GM18858 (cell line): ENCODE measurements around the gene STK39.
A peak's percentile ranks its signal among the peaks of the same experiment; 100 is the strongest.

ENCODE experiments used
- ATAC-seq: cut with Tn5 transposase; IDR thresholded peaks from one replicate; pipeline ENCODE4 v1.9.1; 2021; ENCODE audit not compliant: unreplicated experiment

The STK39 gene

GRCh38 chr2:168021800-168022587 is 225.4 kb downstream of the STK39 start:
- ATAC-seq: no peak

DNA sequence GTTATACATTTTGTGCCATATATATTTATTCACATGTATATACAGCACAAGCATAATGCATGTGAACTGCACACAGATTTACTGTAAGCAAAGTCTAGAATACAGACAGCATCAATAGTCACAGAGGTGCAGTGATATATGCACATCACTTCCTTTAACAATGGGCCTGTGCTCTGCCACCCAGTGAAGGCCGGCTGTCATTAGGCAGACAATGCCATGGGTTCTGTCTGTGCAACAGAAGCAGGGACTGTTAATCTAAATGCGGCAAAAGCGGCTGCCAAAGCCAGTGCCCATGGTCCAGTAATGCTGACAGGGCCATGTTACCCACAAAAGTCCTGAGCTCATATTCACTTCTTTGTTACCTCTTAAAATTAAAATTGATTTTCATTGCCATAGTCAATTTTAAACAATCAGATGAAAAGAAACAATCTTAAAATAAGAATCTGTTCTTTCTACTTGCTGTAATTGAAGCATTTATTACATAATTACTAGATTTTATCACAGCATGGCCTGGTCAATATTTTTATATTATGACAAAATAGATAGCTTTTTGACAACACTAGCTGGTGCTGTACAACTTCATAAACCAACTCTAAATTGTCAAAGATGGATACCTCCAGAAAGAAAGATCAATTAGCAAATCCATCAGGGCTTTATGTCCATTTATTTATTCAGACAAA is 232.0 kb downstream of the STK39 start:
- ATAC-seq: no peak

DNA sequence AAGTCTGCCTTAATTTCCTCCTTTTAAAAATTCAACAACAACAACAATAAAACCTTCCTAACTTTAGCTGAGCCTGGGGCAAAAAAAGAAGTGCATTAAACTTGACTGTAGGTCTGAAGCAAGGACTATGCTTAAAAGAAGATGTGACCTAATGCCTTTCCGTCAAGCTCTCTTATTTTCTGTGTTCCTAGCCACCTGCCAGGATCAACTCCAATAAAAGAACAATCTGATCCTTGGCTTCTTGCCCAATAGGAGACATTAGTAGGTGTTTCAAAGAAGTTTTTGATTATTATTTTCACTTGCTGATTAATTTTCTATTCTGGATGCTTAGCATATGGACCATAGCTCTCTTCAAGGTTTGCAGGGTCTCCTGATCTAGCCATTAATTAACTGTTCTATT is 237.5 kb downstream of the STK39 start:
- no peak for ATAC-seq

DNA sequence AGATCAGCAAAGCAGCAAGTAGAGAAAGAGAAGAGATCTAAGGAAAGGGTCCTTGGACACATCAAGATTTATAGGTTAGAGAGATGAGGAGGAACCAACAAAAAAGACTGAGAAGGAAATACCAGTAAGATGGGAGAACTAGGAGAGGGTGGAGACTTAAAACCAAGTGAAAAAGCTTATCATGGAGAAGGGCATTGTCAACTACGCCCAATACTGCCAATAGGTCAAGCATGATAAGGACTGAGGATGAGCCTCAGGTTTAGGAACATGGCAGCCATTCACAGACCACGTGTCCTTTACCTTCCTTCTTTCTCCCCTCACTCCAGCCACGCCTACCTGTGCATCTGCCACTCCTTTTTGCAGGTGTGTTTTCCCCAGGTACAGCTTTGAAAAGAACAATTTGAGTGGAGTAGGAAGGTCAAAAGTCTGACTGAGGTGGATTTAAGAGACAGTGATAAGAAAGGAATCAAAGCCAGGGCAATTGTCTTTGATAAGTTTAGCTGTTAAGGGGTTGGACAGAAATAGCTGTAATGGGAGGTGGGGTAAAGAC is 238.7 kb downstream of the STK39 start:
- ATAC-seq: no peak

DNA sequence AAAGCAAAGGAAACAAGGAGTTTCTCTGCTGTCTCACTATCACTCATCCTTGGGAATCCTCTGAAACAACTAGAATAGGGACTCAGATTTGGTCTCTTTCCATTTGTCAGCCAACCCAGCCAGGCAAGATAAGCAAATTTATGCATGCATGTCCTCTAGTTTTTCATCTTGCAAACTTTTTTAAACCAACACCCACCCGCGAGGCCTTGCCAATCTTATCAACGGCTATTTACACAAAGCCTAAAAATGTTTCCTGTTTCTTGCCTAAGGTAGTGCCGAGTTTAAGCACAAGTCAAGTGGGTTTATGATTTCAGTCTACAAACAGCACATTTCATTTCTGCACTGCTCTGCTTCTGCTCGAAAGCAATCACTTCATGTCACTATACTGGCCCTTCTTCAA is 240.9 kb downstream of the STK39 start:
- no peak for ATAC-seq

GRCh38 chr2:168005586-168005985 is 241.8 kb downstream of the STK39 start:
- no peak for ATAC-seq

DNA sequence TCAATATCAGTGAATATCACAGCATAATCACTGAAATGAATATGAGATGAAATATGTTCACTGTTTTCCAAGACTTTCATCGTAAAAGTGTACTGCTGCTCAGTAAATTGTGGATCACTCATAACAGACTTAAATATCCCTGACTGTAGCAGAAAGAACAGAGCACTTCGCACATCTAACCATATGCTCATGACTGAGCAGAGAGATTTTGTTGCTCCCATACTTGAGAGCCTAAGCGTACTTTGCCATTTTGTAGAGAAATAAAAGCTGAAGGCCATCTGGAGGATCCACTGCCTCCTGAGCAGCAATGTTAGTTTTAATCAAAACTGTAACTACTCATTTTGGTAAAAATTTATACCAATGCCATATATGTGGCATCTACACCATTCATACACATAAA is 243.5 kb downstream of the STK39 start:
- no peak for ATAC-seq

DNA sequence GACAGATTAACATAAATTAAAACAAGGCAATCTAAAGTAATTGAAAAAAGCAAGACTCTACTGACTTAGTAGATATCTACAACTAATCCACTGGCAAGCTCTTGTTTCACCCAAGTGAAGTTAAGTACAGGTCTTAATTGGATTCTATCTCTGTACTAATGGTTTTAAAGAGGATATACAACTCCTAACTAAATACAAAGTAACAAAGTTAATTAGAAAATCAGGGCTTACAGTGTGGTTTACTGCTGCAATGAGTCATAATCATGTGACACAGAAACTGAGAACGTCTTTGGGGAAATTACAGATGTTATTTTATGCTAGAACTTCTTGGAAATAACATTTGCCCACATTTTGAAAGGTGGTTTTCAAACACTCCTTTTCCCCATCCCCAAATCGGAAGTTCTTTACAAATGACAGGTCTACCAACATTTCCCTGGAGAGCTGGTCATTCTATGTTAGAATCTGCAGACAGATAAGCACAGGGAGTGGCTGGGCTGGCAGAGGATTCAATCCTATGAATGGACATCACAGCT is 245.3 kb downstream of the STK39 start:
- peak; percentile 44 for ATAC-seq

GRCh38 chr2:167992278-167992677 is 255.1 kb downstream of the STK39 start:
- no peak for ATAC-seq

DNA sequence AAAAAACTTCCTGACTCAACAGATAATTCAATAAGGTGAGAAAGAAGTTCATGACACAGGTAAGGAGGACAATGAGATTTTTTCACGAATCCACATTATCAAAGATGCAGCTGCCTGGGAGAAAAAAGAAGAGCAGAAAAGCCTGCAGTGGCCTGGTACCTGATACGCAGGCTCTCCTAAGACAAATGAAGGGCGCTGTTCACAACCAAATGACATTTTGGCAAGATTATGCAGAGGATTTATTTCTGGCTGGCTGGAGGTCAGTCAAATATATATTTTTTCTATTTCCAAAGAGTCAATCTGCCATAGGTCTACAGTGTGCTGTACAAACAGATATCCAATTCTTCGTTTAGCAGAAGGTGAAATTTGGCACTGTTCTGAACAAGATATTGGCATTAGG is 257.3 kb downstream of the STK39 start:
- no peak for ATAC-seq

GRCh38 chr2:167988296-167988695 is 259.1 kb downstream of the STK39 start:
- ATAC-seq: no peak

DNA sequence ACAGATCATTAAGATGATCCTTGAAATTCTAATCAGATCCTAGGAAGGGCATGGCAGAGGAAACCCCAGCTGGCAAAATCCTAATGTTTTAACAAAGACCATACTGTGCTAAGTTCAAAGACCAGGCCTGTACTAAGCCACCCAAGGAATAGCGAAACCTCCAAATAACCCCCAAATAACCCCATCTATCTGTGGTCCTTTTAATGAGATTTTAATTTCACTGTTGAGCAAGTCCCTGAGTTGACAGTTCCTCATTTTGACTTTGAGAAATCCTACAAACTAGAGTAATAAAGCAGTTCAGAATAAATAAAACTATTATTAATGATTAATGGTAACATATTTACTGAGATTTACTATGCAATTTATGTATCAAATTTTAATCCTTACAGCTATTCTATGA is 259.8 kb downstream of the STK39 start:
- no peak for ATAC-seq

GRCh38 chr2:167987026-167987425 is 260.4 kb downstream of the STK39 start:
- ATAC-seq: no peak

- ATAC-seq: no peak
Measured at GRCh38 chr2:167986223-167986622, 261.2 kb downstream of the STK39 start.

- no peak for ATAC-seq
Measured at GRCh38 chr2:167981945-167982344, 265.4 kb downstream of the STK39 start.

- ATAC-seq: no peak
Measured at GRCh38 chr2:167980439-167980838, 267.0 kb downstream of the STK39 start.

DNA sequence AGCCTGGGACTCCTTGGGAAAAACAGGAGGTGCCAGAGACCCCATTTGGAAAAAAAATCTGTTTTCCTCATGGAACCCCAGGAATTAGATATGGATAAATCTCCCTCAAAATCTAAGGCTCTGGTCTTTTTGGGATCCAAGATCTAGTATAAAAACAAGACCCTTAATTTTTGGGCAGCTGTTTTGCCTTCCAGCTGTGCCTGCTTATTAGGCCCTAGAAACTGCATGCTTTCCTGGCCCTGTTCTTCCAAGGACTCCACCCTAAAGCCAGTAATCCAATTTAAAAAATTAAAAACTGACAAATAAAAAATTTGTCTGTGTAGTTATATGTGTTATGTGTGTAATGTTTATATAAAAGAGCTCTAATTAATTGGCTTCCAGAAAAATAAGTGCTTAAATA is 274.6 kb downstream of the STK39 start:
- ATAC-seq: no peak

DNA sequence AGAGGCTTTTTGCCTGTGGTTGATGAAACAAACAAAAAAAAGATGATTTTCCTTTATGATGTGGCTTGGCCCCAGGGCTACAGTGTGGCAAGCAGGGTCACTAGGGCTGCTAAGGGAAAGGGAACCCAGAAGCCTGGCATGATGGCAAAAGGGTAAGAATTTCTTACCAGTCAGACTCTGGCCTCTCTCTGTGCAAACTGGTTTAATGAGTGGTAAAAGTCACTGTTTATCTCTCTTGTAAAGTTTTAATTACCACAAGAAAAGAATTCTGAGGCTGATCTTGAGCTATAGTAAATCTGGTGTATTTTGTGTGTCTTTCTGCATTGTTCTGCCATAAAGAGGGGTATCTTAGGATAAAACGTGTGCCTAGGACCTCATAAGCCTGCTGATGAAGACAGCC is 275.4 kb downstream of the STK39 start:
- no peak for ATAC-seq

- ATAC-seq: no peak
Measured at GRCh38 chr2:167966937-167967913, 280.2 kb downstream of the STK39 start.

GRCh38 chr2:167965907-167966761 is 281.3 kb downstream of the STK39 start:
- ATAC-seq: no peak
